Umbilical cord (tissue), 2 donors: ENCODE measurements around the gene KRTAP5-11. TPM values are rescaled to one million over a fixed set of nuclear protein-coding genes. Genes with fewer than 3 reads are reported as not detected.
"Not testable (repeated sequence)": the region's sequence is repeated elsewhere in the genome, so short reads cannot be mapped to it uniquely, and the experiment has no call there.

ENCODE experiments used
- DNase-seq: peaks from one replicate; pipeline ENCODE4 v3.0.0-alpha.2; 2015; ENCODE audit warnings: low spot score
- total RNA-seq: library from RNA; depleted of rRNA; stranded (reverse); fragments of >200 nt; gene quantifications from one replicate; pipeline ENCODE4 v1.2.3, GENCODE V29; 2014; ENCODE audit warnings: low replicate concordance; ENCODE audit not compliant: insufficient read depth

Gene KRTAP5-11
- total RNA-seq, 1 donor from 2014 or later: 8.9 TPM

DNA sequence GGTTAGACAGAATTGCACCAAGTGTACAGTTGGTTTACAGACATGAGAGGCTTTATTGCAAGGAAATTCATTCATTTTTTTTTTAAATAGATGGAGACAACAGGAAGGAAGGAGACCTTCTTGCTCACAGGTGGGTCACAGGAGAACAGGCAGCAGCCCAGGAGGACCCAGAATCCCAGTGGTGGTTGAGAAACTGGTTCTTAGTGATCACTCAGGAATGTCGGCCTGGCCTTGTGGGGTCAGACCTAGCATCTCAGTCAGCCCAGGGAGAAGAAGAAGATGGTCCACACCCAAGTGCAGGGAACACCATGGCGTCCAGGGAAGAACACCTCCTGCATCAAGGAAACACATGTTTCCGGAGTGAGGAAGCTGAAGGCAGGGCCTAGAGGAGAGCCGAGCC lies 849 bp downstream of the KRTAP5-11 start:
- DNase-seq: no peak

GRCh38 chr11:71580057-71581003 lies 2.3 kb downstream of the KRTAP5-11 start:
- peak; percentile 70 for DNase-seq

DNA sequence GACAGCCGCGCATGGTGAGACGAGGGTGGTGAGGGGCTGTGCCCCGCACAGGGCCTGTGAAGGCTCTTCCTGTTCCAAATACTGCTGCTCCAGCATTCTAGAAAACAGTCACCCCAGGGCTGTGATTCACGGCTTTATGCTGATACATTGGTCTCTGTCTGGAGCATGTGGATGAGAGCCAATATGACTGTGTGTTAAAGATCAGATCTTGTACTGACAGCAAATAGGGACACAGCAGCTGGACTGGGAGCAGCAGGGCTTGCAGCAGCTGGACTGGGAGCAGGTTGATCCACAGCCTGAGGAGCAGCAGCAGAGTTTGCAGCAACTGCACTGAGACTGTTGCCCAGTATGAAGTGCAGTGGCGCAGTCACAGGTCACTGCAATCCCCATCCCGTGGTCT lies 3.2 kb downstream of the KRTAP5-11 start:
- peak; percentile 59 for DNase-seq

DNA sequence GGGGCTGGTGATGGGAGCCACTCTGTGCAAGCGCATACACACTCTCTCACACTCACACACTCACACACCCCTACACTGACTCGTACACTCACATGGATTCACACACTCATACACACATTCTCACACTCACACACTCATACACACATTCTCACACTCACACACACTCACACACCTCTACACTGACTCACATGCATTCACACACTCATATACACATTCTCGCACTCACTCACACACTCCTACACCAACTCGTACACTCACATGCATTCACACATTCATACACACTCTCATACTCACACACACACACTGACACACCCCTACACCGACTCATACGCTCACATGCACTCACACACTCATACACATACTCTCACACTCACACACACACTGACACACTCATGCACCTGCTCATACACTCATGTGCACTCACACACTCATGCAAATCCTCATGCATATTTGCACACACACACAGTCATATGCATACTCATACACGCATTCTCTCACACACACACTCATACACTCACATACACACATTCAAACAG lies 5.1 kb downstream of the KRTAP5-11 start:
- no peak for DNase-seq

- not testable (repeated sequence) for DNase-seq
These were observed 5.8 kb downstream of the KRTAP5-11 start for GRCh38 chr11:71576688-71577465.

GRCh38 chr11:71575723-71576424 lies 6.8 kb downstream of the KRTAP5-11 start:
- DNase-seq: no peak

DNA sequence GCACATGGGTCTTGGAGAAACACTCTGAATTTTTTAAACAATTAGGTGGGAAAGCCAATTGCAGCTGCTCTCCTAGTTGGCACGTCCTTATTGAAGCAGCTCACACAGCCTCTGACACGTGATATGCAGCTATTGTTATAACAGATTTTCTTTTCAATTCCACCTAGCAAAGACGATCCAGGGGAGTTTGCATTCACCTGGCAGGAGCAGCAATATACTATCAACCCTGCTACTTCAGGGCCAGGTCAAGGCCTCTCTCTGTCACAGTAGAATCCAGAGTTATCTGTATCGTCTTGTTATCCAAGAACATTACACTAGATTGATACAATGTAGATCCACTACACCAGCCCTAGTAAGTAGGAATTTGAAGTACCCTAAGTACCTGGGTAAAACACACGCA lies 8.3 kb downstream of the KRTAP5-11 start:
- no peak for DNase-seq

DNA sequence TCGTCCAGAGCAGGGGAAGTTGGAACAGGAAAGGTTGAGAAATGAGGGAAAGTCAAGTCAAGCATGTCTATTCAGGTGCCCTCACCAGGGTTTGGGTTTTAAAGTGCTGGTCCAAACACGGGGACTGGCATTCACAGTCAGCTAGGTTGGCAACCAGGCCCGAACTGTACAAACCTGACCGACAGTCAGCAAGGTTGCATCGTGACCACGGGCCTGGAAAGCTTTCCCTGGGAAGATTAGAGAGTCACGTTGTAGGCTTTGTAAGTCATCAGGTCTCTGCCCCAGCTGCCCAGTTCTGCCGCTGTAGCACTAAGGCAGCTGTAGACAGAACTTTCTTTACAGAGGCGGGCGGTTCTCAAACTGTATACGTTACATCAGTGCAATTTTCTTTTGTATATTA lies 9.9 kb downstream of the KRTAP5-11 start:
- DNase-seq: no peak

- not testable (repeated sequence) for DNase-seq
These were observed 11.4 kb downstream of the KRTAP5-11 start for GRCh38 chr11:71571101-71571850.

DNA sequence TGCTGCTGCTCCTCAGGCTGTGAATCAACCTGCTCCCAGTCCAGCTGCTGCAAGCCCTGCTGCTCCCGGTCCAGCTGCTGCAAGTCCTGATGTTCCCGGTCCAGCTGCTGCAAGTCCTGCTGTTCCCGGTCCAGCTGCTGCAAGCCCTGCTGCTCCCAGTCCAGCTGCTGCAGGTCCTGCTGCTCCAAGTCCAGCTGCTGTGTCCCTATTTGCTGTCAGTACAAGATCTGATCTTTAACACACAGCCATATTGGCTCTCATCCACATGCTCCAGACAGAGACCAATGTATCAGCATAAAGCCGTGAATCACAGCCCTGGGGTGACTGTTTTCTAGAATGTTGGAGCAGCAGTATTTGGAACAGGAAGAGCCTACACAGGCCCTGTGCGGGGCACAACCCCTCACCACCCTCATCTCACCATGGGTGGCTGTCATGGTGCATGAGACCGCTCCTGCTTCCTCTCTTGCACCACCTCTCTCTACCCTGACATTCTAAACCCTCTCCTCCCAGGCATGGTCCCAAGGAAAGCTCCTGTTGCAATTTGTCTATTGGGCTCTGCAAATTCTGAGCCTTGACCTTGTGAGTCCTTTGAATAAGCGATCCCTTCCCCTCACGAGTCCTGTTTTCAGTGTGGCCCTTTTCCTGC lies 13.8 kb downstream of the KRTAP5-11 start:
- peak; percentile 82 for DNase-seq

DNA sequence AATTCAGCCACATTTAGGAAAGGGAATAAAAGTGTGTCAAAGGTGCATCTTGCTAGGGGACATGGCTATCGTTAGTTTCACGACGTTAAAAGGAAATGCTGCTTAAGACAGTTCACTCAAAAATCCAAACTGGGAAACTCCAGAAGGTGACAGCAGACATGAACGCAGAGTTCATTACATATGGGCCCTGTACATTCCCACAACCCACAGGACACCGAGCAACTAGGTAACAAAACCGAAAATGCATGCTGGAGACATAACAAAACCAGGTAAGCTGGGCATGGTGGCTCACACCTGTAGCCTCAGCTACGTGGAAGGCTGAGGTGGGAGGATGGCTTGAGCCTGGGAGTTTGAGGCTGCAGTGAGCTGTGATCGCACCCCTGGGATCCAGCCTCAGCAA lies 15.0 kb downstream of the KRTAP5-11 start:
- not testable (repeated sequence) for DNase-seq

DNA sequence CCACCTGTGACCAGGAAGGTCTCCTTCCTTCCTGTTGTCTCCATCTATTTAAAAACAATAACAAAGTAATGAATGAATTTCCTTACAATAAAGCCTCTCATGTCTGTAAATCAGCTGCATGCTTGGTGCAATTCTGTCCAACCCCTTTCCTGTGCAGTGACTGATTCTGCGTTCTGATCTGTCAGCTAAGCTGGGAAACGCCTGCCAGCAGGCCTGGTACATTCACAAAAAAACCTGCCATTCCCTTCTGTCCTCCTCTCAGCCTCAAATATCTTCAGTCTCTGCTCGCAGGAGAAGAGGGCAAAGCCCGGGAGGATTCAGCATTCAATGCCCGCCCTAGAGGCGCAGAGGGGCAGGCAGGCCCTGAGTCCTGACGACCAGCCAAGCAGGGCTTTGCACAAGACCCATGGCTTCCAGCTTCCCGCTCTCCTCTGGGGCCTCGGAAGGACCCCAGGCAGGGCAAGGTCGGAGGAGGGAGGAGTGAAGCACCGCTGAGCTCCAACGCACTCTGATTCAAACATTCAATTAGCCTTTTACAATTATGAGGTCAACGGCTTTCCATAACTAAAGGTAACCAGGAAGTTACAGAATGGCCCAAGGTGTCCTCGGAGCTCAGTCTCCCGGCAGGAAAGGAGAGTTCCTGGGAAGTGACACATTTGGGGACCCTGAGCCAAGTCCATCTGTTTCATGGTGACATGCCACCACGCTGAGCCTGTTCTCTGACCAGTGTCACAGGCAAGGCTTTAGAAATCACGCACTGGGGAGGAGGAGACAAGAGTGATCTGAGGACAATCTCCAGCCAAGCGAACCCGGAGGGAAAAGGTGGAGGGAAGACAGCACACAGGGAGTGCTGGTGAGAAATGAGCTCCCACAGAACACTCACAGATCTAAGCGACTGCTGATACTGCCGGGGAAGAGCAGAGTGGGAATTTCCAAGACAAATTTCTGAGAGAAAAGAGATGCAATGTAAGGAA lies 15.8 kb downstream of the KRTAP5-11 start:
- DNase-seq: peak; percentile 8

GRCh38 chr11:71566081-71566620 lies 16.5 kb downstream of the KRTAP5-11 start:
- no peak for DNase-seq

DNA sequence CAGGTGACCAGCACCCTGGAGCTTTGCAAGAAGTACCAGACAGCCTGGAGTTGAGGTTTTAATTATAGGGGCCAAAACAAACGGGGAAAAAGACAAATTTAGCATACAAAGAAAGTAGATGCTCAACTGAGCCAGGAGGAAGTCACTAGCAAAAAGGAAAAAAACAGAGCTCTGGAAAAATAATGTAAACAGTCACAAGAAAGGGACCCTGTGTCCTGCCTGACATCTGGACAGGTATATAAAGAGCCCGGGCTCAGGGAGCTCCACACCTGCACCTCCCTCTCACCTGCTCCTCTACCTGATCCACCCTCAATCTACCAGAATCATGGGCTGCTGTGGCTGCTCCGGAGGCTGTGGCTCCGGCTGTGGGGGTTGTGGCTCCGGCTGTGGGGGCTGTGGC lies 17.4 kb downstream of the KRTAP5-11 start, which contains the start of gene KRTAP5-10:
TSS of gene KRTAP5-10 (plus strand) at position 301 of the 400 bp plus-strand sequence. CDS start at position 326, 25 bp downstream.
- no peak for DNase-seq

DNA sequence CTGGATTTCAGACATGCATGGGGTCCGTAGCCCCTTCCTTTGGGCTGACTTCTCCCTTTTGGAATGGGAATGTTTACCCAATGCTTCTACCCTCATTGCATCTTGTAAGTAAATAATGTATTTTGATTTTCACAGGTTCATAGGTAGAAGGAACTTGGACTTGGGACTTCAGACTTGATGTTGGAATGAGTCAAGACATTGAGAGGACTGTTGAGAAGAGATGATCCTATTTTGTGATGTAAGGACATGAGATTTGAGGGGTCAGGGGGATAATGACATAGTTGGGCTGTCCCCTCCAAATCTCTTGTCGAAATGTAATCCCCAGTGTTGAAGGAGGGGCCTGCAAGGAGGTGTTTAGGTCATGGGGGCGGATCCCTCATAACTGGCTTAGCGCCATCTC lies 18.2 kb downstream of the KRTAP5-11 start:
- no peak for DNase-seq

DNA sequence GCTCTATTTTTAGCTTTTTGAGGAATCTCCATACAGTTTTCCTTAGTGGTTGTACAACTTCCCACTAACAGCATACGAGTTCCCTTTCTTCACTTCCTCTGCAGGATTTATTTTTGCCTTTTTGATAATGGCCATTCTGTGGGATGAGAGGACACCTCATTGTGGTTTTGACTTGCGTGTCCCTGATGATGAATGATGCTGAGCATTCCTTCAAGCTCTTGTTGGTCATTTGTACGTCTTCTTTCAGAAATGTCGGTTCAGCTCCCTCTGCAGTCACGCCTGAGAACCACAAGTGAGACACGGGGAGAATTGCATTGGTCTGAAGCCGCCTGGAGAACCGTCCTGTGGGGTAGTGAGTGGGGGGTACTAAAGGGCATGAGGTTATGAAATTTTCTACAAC lies 19.3 kb downstream of the KRTAP5-11 start:
- DNase-seq: peak; percentile 15

DNA sequence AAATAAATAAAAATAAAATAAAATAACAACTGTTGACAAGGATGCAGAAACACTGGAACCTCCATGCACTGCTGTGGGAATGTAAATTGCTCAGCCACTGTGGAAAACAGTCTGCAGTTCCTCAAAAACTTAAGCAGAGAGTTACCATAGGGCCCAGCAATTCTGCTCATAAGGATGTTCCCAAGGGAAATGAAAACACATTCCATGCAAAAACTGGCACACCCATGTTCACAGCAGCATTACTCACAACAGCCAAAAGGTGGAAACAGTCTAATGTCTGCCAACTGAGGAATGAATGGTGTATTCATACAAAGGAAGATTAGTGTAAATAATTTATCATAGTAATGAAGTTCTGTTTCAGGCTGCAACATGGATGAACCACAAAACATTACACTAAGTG lies 20.6 kb downstream of the KRTAP5-11 start:
- no peak for DNase-seq

DNA sequence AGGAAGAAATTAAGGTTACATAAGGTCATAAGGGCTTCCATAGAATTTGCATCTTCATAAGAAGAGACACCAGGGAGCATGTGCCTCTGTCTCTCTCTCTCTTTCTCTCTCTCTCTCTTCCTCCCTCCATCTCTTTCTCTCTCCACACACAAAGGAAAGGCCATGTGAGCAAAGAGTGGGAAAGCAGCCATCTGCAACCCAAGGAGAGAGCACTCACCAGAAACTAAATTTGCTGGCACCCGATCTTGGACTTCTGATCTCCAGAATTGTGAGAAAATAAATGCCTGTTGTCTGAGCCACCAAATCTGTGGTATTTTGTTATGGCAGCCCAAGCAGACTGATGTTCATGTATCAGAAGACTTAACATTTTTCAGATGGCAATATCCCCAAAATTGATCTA lies 23.7 kb downstream of the KRTAP5-11 start:
- DNase-seq: no peak

GRCh38 chr11:71557257-71557656 lies 25.4 kb downstream of the KRTAP5-11 start:
- DNase-seq: no peak
